Measurements from ENCODE around the gene ERCC4.

DNA sequence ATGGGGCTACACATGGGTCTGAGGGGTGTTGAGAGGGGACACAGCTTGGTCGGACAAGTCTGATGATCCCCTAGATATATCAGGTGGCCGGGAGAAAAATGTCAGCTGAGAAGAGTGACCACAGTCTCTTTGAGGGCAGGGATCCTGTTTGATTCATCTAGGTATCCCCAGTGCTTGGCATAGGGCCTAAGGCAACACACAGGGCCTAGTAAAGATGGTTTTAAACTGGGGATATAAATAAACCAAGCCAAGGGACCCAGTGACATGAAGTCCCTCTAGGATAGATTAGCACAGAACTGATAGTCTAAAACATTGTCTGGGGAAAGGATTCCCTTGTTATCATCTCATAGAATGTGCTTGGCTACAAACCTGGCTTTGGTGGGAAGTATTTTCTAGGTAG is 1.4 kb downstream of the ERCC4 start:
- no peak for TF ChIP-seq POLR2A (IDR thresholded peaks at IDR 0.05; ENCODE audit: low read depth, low read length)
- TF ChIP-seq POLR2AphosphoS5 (IDR thresholded peaks at IDR 0.05; ENCODE audit: low read depth, low read length), result no peak
- TF ChIP-seq PAX5 (IDR thresholded peaks at IDR 0.05; ENCODE audit: insufficient read depth, low read length, severe bottlenecking), result no peak
- TF ChIP-seq SPI1 (IDR thresholded peaks at IDR 0.05; ENCODE audit: low read depth, low read length), result no peak
- TF ChIP-seq TAF1 (IDR thresholded peaks at IDR 0.05; ENCODE audit: low read depth, low read length), result no peak

Measured in GM12891 (cell line).